ENCODE data around the gene FRY. TPM values are rescaled to one million over a fixed set of nuclear protein-coding genes. Genes with fewer than 3 reads are reported as not detected.
"Not testable (repeated sequence)": the region's sequence is repeated elsewhere in the genome, so short reads cannot be mapped to it uniquely, and the experiment has no call there.

Gene FRY
- total RNA-seq, 1 experiment from 2014 or later: 5.3 TPM

DNA sequence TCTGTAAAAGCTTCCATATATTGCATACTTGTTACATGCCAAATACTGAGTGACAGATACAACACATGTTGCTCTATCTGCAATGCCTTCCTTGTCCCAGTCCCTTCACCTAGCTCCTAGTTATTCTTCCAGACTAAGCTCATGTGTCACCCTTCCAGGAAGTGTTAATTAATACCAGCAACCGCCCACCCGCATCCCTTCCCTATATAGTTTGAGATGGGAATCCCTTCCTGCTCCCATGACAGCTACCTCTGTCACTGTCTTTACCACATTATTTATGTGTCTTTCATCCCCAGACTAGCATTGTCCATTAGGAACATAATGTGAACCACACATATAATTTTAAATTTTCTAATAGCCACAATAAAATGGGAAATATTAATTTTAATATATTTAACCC lies 49.5 kb upstream of the FRY start:
- Mint-ChIP-seq H3K4me3 (no peak overlapping the region), H3K9me3 (peaks cover 11% of the 10 kb centered on the region), H3K27ac (no peak overlapping the region), H3K27me3 (ENCODE audit: low read depth) (no peaks in the 10 kb centered on the region), H3K4me1 (peaks cover 6% of the 10 kb centered on the region), H3K36me3 (no peaks in the 10 kb centered on the region)
- POLR2A ChIA-PET: no interaction called here
- DNase-seq (ENCODE audit: low spot score) (no peak), ATAC-seq (no peak)
- no peak for TF ChIP-seq KAT7 (CRISPR knock-in tag; IDR thresholded peaks at IDR 0.05; ENCODE audit: borderline replicate concordance)
- no peak for TF ChIP-seq ZNF317 (CRISPR knock-in tag; IDR thresholded peaks at IDR 0.05; ENCODE audit: borderline replicate concordance, low read depth)
- TF ChIP-seq JUN (CRISPR knock-in tag; IDR thresholded peaks at IDR 0.05): no peak
- no peak for TF ChIP-seq CBFB (CRISPR knock-in tag; IDR thresholded peaks at IDR 0.05; ENCODE audit: low read depth)
- TF ChIP-seq ZNF121 (CRISPR knock-in tag; IDR thresholded peaks at IDR 0.05): no peak
- no peak for TF ChIP-seq NR2C2 (CRISPR knock-in tag; IDR thresholded peaks at IDR 0.05)
- TF ChIP-seq, protein P1, sequence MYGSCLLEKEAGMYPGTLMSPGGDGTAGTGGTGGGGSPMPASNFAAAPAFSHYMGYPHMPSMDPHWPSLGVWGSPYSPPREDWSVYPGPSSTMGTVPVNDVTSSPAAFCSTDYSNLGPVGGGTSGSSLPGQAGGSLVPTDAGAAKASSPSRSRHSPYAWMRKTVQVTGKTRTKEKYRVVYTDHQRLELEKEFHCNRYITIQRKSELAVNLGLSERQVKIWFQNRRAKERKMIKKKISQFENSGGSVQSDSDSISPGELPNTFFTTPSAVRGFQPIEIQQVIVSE (CRISPR knock-in tag; IDR thresholded peaks at IDR 0.05; ENCODE audit: borderline replicate concordance): no peak
- TF ChIP-seq, protein P2, sequence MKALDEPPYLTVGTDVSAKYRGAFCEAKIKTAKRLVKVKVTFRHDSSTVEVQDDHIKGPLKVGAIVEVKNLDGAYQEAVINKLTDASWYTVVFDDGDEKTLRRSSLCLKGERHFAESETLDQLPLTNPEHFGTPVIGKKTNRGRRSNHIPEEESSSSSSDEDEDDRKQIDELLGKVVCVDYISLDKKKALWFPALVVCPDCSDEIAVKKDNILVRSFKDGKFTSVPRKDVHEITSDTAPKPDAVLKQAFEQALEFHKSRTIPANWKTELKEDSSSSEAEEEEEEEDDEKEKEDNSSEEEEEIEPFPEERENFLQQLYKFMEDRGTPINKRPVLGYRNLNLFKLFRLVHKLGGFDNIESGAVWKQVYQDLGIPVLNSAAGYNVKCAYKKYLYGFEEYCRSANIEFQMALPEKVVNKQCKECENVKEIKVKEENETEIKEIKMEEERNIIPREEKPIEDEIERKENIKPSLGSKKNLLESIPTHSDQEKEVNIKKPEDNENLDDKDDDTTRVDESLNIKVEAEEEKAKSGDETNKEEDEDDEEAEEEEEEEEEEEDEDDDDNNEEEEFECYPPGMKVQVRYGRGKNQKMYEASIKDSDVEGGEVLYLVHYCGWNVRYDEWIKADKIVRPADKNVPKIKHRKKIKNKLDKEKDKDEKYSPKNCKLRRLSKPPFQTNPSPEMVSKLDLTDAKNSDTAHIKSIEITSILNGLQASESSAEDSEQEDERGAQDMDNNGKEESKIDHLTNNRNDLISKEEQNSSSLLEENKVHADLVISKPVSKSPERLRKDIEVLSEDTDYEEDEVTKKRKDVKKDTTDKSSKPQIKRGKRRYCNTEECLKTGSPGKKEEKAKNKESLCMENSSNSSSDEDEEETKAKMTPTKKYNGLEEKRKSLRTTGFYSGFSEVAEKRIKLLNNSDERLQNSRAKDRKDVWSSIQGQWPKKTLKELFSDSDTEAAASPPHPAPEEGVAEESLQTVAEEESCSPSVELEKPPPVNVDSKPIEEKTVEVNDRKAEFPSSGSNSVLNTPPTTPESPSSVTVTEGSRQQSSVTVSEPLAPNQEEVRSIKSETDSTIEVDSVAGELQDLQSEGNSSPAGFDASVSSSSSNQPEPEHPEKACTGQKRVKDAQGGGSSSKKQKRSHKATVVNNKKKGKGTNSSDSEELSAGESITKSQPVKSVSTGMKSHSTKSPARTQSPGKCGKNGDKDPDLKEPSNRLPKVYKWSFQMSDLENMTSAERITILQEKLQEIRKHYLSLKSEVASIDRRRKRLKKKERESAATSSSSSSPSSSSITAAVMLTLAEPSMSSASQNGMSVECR (CRISPR knock-in tag; IDR thresholded peaks at IDR 0.05; ENCODE audit: borderline replicate concordance): no peak
- CTCF ChIA-PET: interaction anchor here (1.0 kb wide), 1 partner anchor 72 kb away, joined by 3 read pairs; no protein-coding TSS in a partner anchor

DNA sequence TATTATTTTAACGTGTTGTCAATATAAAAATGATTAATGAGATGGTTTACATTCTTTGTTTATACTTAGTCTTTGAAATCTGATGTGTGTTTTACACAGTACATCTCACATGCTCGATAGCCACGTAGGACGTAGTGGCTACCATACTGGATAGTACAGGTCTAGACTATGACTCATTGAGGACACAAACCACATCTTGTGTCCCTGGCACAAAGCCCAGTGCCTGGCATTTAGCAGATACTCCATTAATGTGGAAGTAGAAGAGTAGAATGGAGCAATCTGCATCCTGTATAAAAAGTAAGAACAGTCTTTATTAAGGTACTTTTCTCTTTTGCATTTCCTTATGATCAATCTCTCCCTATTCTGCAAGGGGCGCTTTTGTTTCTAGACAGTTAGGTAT lies 49.0 kb upstream of the FRY start:
- Mint-ChIP-seq H3K27me3 (ENCODE audit: low read depth) (no peaks in the 10 kb centered on the region), H3K27ac (no peak overlapping the region)
- POLR2A ChIA-PET: no interaction called here

DNA sequence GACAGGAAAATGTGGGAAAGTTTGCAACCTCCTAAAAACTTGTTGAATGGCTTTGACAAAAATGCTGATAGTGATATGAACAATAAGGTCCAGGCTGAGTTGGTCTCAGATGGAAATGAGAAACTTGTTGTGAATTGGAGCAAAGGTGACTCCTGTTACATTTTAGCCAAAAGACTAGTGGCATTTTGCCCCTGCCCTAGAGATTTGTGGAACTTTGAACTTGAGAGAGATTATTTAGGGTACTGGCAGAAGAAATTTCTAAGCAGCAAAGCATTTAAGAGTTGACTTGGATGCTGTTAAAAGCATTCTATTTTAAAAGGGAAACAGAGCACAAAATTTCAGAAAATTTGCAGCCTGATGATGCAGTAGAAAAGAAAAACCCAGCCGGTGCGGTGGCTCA lies 47.9 kb upstream of the FRY start:
- not testable (repeated sequence) for DNase-seq (ENCODE audit: low spot score)

More for the DNA sequence above, 49.0 kb upstream of the FRY start:
- CTCF ChIA-PET: interaction anchor here (1.0 kb wide), 1 partner anchor 73 kb away, joined by 3 read pairs; no protein-coding TSS in a partner anchor
- DNase-seq (ENCODE audit: low spot score): no peak
- Mint-ChIP-seq H3K36me3 (no peaks in the 10 kb centered on the region), H3K9me3 (peaks cover 11% of the 10 kb centered on the region), H3K4me3 (no peak overlapping the region), H3K4me1 (peaks cover 6% of the 10 kb centered on the region)
- TF ChIP-seq, protein P3, sequence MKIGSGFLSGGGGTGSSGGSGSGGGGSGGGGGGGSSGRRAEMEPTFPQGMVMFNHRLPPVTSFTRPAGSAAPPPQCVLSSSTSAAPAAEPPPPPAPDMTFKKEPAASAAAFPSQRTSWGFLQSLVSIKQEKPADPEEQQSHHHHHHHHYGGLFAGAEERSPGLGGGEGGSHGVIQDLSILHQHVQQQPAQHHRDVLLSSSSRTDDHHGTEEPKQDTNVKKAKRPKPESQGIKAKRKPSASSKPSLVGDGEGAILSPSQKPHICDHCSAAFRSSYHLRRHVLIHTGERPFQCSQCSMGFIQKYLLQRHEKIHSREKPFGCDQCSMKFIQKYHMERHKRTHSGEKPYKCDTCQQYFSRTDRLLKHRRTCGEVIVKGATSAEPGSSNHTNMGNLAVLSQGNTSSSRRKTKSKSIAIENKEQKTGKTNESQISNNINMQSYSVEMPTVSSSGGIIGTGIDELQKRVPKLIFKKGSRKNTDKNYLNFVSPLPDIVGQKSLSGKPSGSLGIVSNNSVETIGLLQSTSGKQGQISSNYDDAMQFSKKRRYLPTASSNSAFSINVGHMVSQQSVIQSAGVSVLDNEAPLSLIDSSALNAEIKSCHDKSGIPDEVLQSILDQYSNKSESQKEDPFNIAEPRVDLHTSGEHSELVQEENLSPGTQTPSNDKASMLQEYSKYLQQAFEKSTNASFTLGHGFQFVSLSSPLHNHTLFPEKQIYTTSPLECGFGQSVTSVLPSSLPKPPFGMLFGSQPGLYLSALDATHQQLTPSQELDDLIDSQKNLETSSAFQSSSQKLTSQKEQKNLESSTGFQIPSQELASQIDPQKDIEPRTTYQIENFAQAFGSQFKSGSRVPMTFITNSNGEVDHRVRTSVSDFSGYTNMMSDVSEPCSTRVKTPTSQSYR (CRISPR knock-in tag; IDR thresholded peaks at IDR 0.05): no peak
- TF ChIP-seq, protein P4, sequence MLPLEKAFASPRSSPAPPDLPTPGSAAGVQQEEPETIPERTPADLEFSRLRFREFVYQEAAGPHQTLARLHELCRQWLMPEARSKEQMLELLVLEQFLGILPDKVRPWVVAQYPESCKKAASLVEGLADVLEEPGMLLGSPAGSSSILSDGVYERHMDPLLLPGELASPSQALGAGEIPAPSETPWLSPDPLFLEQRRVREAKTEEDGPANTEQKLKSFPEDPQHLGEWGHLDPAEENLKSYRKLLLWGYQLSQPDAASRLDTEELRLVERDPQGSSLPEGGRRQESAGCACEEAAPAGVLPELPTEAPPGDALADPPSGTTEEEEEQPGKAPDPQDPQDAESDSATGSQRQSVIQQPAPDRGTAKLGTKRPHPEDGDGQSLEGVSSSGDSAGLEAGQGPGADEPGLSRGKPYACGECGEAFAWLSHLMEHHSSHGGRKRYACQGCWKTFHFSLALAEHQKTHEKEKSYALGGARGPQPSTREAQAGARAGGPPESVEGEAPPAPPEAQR (CRISPR knock-in tag; IDR thresholded peaks at IDR 0.05): no peak
- TF ChIP-seq ETV6 (CRISPR knock-in tag; IDR thresholded peaks at IDR 0.05): no peak
- no peak for TF ChIP-seq ZNF232 (CRISPR knock-in tag; IDR thresholded peaks at IDR 0.05)
- no peak for TF ChIP-seq SP1 (CRISPR knock-in tag; conservative IDR thresholded peaks at IDR 0.05)
- ATAC-seq: no peak

DNA sequence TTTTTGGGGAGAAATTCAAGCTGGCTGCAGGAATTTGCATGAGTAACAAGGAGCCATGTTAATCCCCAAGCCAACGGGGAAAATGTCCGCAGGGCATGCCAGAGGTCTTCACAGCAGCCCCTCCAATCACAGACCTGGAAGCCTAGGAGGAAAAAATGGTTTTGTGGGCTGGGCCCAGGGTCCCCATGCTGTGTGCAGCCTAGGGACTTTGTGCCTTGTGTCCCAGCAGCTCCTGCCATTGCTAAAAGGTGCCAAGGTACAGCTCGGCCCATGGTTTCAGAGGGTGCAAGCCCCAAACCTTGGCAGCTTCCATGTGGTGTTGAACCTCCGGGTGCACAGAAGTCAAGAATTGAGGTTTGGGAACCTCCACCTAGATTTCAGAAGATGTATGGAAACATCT lies 47.2 kb upstream of the FRY start:
- H3K36me3 Mint-ChIP-seq; CTCF ChIA-PET; H3K27ac Mint-ChIP-seq; DNase-seq (ENCODE audit: low spot score); H3K4me1 Mint-ChIP-seq; ATAC-seq; H3K4me3 Mint-ChIP-seq; POLR2A ChIA-PET; H3K27me3 Mint-ChIP-seq (ENCODE audit: low read depth): not testable (repeated sequence)
- peaks cover 19% of the 10 kb centered on the region for H3K9me3 Mint-ChIP-seq

More for the DNA sequence above, 47.9 kb upstream of the FRY start:
- H3K4me1 Mint-ChIP-seq; H3K27ac Mint-ChIP-seq; H3K27me3 Mint-ChIP-seq (ENCODE audit: low read depth); H3K36me3 Mint-ChIP-seq; POLR2A ChIA-PET; ATAC-seq; H3K4me3 Mint-ChIP-seq; CTCF ChIA-PET: not testable (repeated sequence)
- peaks cover 12% of the 10 kb centered on the region for H3K9me3 Mint-ChIP-seq

Data from WTC11 (cell line).